GM18499 (cell line): ENCODE results near the gene PACC1.
"Not testable (repeated sequence)": the region's sequence is repeated elsewhere in the genome, so short reads cannot be mapped to it uniquely, and the experiment has no call there.

Source experiments
- ATAC-seq: cut with Tn5 transposase; IDR thresholded peaks from one replicate; pipeline ENCODE4 v1.9.1; 2021; ENCODE audit warnings: moderate number of reproducible peaks; ENCODE audit not compliant: insufficient read depth, unreplicated experiment

Gene PACC1

DNA sequence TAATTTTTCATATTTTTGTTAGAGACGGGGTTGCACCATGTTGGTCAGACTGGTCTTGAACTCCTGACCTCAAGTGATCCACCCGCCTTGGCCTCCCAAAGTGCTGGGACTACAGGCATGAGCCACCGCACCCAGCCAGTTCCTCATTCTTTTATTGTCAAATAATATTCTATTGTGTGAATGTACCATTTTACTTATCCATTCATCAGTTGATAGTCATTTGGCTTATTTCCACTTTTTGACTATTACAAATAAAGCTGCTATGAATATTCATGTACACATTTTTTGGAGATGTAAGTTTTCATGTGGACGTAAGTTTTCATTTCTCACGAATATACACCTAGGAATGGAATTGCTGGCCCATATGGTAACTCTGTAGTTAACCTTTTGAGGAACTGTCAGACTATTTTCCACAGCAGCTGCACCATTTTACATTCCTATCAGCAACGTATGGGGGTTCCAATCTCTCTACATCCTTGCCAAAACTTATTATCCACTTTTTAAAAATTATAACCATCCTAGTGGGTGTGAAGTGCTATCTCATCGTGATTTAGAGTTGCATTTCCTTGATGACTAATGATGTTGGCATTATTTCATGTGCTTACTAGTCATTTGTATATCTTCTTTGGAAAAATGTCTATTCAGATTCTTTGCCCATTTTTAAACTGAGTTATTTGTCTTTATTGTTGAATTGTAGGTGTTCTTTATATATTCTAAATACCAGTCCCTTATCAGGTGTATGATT, 12.7 kb downstream of the PACC1 start:
- no peak for ATAC-seq

GRCh38 chr1:212401042-212401441, 13.6 kb downstream of the PACC1 start:
- ATAC-seq = no peak

DNA sequence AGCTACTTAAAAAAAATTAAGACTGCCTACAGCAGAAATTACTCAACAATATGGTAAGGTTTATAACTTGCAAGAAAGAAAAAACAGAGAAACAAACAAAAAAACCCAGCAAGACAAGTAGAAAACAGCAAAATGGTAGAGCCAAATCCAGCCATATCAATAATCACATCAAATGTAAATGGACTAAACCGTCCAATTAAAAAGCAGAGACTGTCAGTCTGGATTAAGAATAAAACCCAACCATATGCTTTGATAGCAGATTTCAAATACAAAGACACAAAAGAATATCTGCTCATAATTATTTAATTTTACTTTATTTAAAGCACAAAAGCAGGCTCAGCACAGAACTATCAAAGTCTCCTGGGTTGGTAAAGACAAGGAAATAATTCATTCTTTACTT, 17.5 kb downstream of the PACC1 start:
- ATAC-seq = no peak

DNA sequence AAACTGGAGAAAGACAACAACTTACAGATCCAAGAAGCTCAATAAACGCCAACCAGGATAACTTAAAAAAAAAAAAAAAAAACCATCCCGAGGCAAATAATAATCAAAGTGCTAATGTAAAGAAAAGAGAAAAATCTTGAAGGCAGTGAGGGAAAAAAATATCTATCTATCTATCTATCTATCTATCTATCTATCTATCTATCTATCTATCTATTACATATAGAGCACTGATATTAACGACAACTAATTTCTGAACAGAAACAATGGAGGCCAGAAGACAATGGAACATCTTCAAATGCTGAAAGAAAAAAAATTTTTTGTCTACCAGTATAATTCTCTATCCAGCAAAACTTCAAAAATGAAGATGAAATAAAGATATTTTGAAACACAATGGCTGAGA, 18.0 kb downstream of the PACC1 start:
- no peak for ATAC-seq

DNA sequence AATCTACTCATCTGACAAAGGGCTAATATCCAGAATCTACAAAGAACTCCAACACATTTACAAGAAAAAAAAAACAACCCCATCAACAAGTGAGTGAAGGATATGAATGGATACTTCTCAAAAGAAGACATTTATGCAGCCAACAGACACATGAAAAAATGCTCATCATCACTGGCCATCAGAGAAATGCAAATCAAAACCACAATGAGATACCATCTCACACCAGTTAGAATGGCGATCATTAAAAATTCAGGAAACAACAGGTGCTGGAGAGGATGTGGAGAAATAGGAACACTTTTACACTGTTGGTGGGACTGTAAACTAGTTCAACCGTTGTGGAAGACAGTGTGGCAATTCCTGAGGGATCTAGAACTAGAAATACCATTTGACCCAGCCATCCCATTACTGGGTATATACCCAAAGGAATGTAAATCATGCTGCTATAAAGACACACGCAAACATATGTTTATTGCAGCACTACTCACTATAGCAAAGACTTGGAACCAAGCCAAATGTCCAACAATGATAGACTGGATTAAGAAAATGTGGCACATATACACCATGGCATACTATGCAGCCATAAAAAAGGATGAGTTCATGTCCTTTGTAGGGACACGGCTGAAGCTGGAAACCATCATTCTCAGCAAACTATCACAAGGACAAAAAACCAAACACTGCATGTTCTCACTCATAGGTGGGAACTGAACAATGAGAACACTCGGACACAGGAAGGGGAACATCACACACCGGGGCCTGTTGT, 18.8 kb downstream of the PACC1 start:
- ATAC-seq = not testable (repeated sequence)

- no peak for ATAC-seq
Observed at GRCh38 chr1:212388985-212389716, 25.5 kb downstream of the PACC1 start.

DNA sequence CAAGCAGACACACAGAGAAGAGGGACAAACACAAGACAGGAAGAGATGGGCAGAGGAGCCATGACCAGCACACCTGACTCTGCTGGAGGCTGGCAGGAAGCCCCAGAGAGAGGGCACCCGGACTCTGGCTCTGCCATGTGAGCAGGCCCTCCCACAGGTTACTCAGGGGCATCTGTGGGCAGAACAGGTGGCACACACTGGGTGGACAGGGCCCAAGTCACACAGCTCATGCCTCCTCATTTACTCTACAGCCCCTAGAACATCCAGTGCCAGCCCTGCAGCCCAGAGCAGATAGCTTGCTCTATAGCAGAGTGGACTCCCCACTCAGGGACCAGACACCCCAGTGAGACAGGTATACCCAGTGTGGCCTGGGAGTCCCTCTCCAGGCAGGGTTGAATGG, 28.7 kb downstream of the PACC1 start:
- no peak for ATAC-seq

DNA sequence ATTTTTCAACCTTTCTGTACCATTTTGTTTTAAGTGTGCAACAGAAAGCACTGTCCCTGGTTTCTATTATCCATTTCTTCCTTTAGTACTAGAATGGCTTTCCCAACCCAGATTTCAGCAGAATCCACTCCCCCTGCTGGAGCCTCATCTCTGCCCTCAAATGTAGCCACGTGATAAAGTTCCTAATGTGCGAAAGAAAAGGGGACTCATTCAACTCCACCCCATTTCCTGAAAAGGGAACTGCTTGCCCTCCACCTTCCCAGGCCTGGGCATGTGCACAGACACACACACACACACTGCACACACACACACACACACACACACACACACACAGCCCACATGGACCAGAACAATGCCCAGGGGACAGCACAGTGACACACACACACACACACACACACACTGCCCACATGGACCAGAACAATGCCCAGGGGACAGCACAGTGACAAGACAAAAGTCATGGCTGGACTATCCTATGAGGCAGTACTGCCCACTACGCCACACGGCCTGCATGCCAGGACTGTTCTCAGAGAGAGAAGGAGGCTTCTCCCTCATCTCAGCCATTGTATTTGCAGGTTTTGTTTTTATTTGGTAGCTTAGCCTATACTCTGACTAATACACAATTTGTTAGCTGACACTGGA, 33.2 kb downstream of the PACC1 start:
- no peak for ATAC-seq

DNA sequence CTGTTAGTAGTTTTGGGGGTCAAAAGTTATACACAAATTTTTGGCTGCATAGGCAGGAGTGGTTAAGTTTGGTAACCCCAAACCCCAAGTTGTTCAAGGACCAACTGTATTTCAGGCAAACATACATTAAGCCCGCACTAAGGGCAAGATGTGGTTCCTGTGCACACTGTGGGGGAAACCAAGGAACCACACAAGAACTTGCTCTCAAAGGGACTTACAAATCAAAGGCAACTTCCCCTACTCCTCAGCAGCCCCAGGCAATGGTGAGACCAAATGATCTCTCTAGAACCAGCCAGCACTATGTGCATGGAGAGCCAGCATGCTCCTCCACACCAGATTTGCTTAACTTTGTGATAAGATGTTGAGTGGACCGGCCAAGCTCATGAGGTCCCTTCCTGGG, 35.3 kb downstream of the PACC1 start:
- ATAC-seq = no peak

- ATAC-seq = no peak
Observed at GRCh38 chr1:212377644-212378043, 37.0 kb downstream of the PACC1 start.

DNA sequence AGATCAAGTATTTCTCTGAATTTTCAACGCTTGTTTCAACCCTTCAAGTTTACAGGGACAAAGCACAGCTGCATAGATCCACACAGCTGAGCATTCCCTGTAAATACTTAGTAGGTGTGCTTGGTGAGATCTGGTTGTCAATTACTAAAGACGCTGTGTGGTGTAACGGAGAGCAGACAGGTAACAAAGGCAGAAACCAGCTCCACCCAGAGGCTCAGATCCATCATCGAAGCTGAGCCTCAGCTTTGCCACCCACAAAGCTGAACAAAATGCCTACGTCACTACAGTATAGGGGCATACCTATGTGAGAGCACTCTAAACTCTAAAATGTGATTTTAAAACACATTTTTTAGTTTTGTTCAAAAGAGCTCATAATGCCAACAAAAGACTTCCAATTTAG, 38.7 kb downstream of the PACC1 start:
- no peak for ATAC-seq

- no peak for ATAC-seq
Observed at GRCh38 chr1:212368073-212368484, 46.6 kb downstream of the PACC1 start.

DNA sequence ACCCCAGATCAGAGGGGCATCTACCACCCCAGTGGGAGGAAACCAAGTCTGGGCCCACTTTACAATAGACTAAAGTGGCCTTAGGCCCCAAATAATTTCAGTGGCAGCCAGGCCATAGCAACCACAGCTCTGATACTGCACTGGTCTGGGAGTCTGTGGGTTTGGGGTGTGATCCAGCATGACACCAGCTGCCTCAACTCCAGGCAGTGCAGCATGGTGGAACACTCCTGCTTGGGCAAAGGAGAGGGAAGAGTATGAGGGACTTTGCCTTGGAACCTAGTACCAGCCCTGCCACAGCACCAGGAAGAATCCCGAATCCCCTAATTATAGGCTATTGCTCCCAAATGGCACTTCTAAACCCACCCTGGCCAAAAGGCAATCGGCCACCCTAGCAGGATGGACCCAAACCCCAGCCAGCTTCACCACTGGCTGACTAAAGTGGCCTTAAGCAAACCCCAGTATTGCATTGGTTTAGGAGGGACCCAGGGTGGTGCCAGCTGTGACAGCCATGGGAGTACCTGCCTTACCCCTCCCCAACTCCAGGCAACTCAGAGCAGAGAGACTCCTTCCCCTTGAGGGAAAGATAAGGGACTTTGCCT, 47.1 kb downstream of the PACC1 start:
- ATAC-seq = no peak

- ATAC-seq = no peak
Observed at GRCh38 chr1:212366901-212367300, 47.8 kb downstream of the PACC1 start.

DNA sequence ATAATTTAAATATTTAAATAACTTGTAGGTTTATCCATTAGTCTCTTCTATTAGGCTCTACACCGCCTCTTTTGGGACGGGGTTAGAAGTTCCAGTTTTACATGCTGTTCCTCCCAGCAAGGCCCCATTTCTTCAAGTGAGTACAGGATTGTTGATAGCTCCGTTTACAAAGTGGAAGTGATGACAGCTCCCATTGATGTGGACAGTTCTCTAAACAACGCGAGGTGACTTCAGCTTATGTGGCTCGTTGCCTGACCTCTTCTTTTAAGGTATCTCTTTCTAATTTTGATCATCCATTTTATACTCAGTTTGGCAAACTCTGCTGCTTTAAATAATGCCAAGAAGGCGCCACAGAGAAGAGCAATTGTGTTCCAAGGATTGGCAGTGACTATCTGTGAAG, 49.7 kb downstream of the PACC1 start:
- ATAC-seq = no peak

DNA sequence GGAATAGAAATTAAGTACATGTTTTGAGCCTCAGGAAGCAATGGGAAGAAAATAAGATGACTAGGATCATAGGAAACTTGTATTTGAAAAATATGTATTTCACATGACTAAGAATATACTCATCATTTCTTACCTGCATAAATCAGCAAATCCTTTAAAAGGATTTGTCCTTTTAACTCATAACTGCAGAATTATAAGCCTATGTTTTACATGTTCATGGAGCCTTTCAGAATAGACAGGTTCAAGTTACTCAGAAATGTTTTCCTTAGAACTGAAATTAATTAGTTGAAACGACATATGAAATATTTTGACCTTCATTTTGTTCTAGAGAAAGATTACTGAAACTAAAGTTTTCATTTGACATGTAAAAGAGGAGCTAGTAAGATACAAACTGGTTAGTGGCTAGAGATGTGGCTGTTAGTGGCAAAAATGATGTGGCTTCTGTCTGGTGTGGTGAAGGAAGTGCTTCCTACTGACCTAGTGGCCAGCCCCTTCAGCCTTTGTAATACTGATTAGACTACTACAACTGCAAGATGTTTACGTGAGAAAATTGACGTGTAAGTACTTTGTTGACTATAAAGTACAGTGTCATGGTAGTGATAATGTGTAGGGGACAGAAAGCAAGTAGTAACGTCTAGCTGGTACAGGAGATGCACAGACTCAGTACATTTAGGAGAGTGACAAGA, 54.7 kb downstream of the PACC1 start:
- ATAC-seq = no peak

DNA sequence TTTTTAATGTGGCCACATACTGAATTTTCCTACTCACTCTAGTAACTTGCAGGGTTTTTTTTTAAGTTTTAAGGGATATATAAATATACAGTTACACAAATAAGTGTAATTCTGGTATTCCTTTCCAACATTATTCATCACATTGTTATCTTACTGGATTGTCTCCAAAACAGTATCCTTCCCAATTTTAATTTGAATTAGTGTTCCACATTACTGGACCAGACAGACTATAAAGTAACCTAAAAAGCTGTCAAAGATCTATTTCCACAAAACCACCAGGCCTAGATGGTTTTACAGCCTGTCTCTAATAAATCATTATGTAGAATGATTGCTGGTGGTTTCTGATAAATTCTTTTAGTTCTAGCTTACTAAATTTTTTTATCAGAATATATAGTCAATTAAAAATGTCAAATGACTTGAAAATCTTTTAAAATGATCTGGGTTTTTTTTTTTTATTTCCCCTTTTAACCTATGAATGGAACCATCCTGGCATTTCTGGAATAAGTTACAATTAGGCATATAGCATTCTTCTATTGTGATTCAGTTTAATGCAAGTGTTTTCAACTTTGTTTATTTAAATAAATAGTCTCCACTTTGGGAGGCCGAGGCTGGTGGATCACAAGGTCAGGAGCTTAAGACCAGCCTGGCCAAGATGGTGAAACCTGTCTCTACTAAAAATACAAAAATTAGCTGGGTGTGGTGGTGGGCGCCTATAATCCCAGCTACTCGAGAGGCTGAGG, 59.3 kb downstream of the PACC1 start:
- no peak for ATAC-seq

- ATAC-seq = no peak
Observed at GRCh38 chr1:212354464-212354863, 60.2 kb downstream of the PACC1 start.

DNA sequence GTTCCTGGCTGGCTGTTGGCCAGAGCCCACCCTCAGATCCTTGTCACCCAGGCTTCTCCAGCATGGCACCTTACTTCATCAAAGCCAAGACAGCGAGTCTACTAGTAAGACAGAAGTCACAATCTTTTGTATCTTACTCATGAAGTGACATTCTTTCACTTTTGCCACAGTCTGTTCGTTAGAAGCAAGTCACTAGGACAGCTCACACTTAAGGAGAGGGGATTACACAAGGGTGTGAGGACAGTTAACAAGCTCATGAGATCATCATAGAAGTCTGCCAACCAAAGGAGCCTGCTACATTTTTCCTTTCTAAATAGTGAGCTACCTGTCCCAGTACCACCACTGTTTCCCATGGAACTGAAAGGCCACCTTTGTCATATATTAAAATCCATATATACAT, 61.5 kb downstream of the PACC1 start:
- no peak for ATAC-seq
